GM18870 (cell line): ENCODE data around the gene EDEM1.

Experiments
- ATAC-seq: cut with Tn5 transposase; IDR thresholded peaks from one replicate; pipeline ENCODE4 v1.9.1; 2021; ENCODE audit warnings: moderate library complexity; ENCODE audit not compliant: unreplicated experiment

The EDEM1 gene

DNA sequence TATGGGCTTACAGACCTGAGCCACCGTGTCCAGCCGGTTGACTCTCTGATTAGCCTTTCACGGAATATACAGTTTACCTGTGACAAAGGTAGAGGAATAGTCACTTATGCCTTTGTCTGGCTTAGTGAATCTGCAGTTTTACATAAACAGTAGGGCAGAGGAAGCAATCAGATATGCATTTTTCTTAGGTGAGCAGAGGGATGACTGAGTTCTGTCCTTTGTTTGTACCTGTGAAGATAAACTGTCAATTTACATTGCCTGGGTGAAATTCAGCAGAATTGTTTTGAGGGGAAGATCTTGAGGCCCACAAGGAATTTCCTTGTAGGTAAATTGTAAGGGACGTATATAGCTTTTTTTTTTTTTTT, 10.8 kb downstream of the EDEM1 start:
- ATAC-seq = no peak

DNA sequence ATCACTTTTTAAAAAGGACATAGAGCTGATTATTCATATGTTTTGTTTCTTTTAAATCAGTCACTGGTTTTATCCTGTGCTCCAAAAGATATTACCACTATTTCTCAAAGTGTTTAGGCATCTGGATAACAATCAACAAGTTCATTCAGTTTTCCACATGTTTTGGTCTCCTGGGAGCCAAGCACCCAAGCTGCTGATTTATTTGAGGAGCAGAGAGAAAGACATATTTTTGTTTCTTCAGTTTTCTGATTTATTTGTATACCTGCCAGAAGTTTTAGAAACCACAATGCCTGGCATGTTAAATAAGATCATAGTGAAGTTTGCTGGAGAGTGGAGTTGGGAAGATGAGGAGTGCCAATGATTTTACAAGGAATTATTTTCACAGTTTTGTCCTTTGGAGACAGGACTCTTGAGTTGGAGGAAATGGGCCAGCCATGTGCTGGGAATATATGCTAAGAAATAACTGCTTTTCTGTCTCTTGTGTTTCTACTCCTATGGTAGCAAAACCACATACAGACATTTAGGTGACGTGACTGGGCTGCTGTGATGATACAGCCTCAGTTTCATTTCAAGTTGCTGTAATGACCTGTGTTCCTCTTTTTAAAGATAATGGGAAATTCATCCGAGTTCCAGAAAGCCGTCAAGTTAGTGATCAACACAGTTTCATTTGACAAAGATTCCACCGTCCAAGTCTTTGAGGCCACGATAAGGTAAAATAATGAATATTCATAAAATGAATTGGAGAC, 11.7 kb downstream of the EDEM1 start:
- ATAC-seq = peak; percentile 27

DNA sequence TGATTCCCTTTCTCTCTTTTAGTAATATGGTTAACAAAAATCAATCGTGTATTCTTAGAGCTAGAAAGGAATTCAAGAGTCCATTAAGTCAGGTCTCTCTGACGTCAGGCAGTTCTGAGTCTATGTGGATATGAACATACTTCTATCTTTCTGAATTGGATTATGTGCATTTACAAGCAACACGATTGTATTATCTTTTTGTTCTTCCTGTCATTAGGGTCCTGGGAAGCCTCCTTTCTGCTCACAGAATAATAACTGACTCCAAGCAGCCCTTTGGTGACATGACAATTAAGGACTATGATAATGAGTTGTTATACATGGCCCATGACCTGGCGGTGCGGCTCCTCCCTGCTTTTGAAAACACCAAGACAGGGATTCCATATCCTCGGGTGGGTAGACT, 14.0 kb downstream of the EDEM1 start:
- ATAC-seq = no peak

DNA sequence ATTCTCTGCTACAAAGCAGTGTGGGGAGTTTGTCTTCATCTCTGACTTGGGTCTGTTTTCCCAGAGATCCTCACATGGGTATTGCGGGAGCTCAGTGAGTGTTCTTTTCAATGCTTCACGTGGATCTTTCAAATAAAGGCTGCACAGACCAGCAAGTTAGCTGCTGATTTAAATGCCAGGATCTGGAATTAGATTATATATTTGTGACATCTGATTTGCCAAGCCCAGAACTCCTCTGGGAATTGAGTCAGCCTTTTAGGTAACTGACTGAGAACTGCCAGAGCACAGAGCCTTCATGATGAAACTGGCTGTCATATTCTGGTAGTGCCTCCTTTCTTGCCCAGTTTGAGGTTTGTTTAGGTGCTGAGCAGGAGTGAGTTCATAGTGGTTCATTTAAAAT, 14.7 kb downstream of the EDEM1 start:
- no peak for ATAC-seq

DNA sequence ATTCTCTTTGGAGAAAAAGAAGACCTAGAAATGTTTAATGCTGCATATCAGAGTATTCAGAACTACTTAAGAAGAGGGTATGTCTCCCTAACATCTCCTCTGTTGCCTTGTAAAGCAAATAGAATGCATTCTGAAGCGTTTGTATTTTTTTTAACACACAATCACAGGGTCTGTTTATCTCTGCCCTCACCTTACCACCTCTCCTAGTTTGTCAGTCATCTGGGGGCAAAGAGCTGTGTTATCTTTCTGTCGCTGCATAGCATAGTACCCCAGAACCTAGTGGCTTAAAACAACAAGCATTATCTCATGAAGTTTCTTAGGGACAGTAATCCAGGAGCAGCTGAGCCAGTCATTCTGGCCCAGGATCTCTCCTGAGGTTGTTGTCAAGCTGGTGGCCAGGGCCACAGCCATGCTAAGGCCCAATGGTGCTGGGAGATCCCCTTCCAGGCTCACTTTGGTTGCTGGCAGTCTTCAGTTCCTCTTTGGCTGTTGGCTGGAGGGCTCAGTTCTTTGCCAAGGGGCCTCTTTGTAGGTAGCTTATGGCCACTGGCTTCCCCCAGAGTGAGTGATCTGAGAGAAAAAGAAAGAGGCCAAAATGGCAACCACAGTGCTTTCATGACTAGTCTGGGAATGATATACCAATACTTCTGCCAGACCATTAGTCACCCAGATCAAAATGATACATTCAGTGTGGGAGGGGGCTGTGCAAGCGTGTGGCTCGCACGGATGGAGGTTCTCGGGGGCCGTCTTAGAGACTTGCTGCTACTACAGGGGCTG, 17.8 kb downstream of the EDEM1 start:
- peak; percentile 99 for ATAC-seq

DNA sequence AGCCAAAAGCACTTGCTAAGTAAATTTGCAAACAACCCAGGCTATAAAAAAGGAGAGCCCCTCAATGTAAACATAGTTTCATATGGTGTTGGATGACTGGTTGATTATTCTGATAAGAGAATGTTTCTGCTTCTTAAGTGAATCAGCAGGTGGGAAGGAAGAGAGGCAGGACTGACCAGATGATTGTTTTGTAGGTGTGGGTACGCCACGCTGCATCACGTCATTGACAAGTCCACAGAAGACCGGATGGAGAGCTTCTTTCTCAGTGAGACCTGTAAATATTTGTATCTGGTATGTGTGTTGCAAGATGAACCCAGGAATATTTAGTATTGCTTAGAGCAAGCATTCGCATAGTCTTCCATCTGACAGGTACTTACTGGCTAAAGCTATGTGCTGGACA, 23.4 kb downstream of the EDEM1 start:
- no peak for ATAC-seq

DNA sequence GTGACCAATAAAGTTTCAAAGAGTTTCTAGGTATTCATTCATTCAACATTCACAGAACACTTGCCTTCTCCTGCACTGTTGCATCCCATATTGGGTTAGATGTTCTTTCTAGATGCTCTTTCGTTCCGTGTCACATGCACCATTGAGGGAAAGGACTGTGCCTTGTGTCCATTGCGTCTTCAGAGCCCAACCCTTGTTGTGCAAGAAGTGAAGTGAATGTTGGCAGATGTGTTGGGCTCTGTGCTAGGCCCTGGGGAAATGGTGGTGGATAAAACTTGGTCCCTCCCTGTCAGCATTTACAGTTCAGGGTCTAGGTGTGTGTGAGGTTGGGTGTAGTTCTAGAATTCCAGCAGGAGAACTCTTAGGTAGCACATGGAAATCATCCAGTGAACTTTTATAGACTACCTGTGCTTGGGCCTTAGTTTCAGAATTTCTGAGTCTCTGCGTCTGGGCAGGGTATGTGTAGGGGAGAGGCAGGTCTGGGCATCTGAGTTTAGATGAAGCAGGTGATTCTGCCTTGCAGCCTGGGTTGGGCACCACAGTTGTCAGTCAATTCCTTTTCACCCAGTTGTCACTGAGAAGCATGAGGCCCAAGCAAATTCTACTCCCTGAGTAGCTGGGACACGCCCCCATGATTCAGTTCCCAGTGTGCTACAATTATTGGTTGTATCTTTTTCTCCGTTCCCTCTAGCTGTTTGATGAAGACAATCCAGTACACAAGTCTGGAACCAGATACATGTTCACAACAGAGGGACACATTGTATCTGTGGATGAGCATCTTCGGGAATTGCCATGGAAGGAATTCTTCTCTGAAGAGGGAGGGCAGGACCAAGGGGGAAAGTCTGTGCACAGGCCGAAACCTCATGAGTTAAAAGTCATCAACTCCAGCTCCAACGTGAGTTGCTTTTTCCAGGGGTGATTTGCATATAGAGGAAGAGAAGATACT, 25.4 kb downstream of the EDEM1 start:
- no peak for ATAC-seq

DNA sequence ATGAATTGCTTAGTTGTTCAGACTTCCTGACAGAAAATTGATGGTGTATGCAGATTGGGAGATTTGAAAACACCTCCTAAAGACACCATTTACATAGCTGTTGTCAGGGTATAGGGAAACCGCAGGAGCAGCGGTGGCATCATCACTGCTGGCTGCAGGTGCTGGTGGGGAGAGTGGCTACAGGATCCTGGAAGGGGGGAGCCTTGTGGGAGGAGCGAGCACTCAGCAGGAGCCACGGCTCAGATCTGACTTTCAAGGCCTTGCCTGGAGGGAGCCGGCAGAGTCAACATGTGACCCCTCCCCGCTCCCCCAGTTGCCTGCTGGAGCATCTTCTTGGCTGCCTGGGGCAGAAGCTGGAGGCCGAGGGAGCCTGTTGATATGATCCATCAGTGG, 26.1 kb downstream of the EDEM1 start:
- ATAC-seq = no peak

DNA sequence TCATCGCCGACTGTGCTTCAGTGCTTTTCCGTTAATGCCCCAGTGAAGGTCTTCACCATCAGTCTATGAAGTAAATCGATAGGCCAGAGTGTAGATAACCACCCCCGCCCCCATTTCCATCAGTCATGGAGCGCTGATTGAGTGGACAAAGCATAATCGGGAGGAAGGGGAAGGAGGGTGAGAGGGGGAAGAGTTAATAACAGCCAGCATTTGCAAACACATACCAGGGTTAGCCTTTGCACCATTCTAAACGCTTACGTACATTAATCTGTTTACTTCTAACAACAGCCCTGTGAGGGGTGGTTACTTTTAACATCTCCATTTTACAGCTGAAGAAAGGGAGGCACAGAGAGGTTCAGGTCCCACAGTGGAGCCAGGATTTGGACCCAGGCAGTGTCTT, 26.8 kb downstream of the EDEM1 start:
- no peak for ATAC-seq

DNA sequence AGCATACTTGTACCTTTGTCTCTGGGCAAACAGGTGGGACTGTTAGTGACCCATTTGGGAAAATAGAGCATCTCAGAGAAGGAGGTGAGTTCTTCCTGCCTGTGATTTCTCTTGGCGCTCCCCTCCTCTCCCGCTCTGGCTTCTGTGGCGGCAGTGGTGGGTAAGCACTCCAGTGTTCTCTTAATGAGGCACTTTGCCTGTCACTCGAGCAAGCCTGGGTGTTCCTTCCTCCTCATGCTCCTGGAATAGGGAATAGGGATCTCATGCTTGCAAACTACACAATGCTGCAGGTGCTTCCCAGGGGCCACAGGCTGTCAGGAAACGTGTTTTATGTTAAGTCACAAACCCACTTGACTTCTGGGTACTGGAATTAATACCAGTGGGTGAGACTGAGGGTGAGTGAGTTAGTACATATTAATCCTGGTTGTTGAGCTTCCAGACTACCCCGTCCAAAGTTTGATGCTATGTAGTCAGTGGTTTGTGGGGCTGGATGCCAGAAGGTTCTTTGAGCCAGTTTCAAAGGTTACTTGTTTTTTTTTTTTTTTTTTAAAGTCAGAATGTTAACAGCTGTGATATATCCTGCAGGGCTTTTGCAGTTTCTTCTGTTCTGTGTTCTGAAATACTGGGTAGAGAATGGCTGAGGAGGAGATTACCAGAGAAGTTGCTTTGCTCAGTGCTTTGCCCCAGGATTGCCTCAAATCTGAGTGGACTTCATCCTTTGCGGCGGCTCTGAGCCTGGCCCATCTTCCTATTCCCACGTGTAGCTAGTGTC, 30.5 kb downstream of the EDEM1 start:
- no peak for ATAC-seq

DNA sequence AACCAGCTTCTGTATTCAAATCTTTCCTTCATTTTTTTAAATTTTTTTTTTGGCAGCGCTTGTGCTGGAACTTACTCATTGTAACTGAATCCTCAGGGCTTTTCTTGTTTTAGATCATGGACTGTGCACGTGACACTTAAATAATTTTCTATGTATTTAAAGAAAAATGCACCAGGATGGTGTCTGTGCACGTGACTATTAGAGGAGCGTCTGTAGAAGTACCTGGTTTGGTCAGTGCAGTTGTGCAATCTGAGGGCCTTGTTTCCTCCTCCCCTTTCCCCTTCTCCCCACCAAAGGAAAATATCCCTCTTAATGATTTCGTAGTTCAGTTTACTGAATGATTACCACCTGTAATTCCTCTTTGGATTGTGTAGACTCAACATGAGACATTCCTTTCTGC, 31.3 kb downstream of the EDEM1 start:
- ATAC-seq = no peak

DNA sequence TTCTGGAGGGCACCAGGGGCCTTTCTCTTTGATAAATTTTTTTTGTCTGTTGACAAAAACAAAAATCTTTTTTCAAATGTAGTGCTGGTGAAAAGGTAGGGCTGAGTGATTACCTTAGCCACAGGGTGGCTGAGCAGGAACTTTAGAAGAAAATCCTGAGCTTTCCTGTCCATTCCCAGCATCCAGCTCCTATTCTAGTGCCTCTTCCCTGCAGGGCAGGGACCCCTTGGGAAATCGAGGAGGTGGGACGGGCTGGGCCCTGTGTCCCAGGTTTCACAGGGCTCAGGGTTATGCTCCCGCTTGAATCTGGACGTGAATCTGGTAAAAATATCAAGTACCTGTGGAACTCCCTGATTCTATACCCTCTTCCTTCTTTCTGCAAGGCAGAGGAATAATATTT, 31.7 kb downstream of the EDEM1 start:
- no peak for ATAC-seq

DNA sequence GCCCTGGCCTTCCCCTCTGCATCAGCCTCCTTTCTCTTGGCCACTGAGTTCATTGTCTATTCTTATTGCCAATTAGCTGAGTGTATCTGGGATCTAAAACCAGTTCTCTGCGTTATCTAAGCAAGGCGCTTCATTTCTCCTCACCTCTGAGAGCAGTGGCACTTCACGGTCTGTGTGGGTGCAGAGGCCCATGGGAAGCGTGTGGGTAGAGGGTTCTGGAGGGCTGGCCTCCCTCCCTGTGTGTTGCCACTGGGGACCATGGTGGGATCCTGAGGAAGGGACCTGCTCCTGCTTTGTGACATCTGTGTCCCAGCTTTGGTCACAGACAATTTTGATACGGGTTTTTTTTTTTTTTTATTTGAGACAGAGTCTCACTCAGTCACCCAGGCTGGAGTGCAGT, 32.7 kb downstream of the EDEM1 start:
- ATAC-seq = no peak

DNA sequence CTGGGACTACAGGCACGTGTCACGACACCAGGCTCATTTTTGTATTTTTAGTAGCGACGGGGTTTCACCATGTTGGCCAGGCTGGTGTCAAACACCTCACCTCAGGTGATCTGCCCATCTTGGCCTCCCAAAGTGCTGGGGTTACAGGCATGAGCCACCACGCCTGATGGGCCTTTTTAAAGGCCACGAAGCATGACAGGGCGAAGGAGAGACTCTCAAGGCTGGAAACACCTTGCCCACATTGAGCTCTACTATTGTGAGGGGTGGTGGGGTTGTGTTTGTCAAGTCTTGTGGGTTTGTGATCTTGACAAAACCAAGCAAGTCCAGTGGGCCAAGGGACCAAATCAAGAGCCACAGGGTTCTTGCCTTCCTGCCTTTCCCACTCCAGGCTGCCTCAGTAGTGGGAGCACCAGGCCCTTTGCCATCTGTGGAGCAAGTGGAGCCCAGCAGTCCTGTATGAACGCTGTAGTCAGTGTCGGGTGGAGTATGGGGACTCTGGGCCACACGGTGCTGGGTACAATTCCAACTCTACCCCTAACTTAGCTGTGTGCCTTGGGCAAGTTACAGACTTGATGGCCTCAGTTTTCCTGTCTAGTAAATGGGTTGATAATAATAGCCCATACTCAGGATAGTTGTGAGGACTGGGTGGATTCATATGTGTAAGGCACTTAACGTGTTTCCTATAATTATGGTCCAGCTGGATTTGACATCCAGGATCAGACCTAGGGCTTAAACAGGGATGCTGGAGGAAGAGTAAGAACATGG, 33.3 kb downstream of the EDEM1 start:
- ATAC-seq = no peak

DNA sequence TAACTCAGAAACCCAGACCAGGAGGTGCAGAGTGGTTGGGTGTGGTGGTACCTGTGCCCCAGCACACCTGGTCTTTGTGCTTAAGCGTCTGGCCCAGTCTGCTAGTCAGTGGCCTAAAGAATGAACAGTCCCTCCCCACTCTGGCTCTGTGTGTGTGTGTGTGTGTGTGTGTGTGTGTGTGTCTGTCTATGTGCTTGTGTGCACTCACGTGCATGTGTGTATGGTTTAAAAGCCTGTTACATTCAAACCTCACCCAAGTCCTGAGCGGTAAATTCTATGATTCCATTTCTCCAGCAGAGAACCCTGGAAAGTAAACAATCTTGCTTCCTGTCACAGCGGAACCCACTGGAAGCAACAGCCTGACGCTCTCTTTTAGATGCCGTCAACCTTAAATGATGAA, 34.2 kb downstream of the EDEM1 start:
- no peak for ATAC-seq

DNA sequence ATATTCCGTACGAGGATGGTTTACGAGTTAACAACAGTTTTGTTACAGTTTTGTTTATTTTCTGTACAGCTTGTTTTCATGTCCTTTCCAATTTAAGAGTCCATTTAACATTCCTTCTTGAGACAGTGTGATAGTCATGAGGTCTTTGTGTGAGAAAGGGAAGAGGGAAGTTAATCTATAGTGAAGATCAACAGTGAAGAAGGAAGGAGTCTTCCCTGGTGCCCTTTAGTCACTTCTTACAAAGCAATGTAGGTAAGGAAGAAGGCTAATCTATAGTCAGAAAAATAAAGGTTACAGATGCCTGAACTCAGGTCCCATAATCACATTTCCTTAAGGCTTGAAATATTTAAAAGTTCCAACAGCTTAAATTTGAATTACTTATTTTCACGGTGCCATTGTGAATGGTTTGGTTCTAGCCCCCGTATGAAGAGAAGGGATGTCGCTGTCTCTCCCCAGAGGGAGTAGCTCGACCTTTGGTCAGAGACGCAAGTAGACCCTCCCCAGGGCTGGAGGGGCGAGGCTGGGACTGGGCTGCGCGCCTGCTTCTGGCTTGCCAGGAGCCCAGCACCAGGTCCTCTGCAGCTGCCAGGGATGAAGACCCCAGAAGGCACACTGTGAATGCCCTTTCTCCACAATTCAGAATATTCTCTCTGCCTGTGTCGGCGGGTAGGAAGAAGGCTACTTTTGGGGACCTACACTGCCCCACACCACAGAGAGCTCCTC, 34.9 kb downstream of the EDEM1 start:
- no peak for ATAC-seq

DNA sequence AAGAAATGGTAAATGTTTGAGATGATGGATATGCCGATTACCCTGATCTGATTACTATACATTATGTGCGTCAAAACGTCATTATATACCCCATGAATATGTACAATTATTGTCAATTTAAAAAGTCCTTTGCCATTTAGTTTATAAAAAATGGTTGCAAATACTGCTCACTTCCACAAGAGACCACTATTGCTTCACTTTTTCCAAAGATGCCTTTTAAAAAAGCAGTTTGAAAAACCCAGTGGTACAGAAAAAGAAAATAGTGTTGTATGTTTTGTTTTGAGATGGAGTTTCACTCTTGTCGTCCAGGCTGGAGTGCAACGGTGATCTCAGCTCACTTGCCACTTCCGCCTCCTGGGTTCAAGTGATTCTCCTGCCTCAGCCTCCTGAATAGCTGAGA, 39.3 kb downstream of the EDEM1 start:
- ATAC-seq = peak; percentile 37

DNA sequence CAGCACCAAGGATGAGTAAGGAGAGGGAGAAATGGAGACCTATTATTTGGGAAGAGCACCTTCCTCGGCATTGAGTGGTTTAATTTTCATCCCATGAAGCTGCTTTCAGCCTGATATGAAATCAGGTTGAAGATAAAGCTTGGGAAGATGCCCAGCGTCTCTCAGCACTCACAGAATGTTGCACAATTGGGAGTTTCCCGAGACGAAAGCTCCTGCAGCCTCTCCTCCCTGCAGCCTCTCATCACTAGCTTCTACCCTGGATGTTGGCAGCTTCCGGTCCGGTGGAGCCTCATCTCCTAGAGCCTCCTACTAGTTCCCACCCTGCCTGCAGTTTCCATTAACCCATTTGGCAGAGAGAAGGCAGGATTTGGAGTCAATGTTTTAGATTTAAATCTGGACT, 40.3 kb downstream of the EDEM1 start:
- no peak for ATAC-seq

DNA sequence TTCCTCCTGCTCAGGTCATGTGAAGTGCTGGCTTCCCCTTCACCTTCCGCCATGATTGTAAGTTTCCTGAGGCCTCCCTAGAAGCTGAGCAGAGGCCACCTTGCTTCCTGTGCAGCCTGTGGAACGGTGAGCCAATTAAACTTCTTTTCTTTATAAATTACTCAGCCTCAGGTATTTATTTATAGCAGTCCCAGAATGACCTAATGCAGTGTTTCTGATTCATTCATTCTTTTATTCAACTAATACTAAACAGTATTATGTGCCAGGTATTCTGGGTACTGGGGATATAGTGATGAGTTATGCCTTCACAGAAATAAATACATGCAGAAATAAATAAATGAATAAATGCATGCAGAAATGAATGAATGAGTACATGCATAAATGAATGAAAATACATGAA, 41.9 kb downstream of the EDEM1 start:
- no peak for ATAC-seq
